ENCODE results near the gene ABTB1.

ABTB1 gene

GRCh38 chr3:127690106-127690505, 17.4 kb downstream of the ABTB1 start:
- DNase-seq (ENCODE audit: low spot score) = no peak
- no peak for TF ChIP-seq CTCF (IDR thresholded peaks at IDR 0.05; ENCODE audit: extremely low read depth, insufficient read depth, missing control alignments)
- in situ Hi-C loops (cut with MboI; ENCODE audit: low pct_unique_long_range_greater_than_20kb, low sequenced_read_pairs, unreplicated experiment) = no loop called here

GRCh38 chr3:127690823-127691452, 18.2 kb downstream of the ABTB1 start:
- in situ Hi-C loops (cut with MboI; ENCODE audit: low pct_unique_long_range_greater_than_20kb, low sequenced_read_pairs, unreplicated experiment) = no loop called here
- peak; percentile 33 for TF ChIP-seq CTCF (IDR thresholded peaks at IDR 0.05; ENCODE audit: extremely low read depth, insufficient read depth, missing control alignments)

GRCh38 chr3:127691489-127691888, 18.7 kb downstream of the ABTB1 start:
- in situ Hi-C loops (cut with MboI; ENCODE audit: low pct_unique_long_range_greater_than_20kb, low sequenced_read_pairs, unreplicated experiment) = no loop called here
- no peak for DNase-seq (ENCODE audit: low spot score)
- TF ChIP-seq CTCF (IDR thresholded peaks at IDR 0.05; ENCODE audit: extremely low read depth, insufficient read depth, missing control alignments) = no peak

More at GRCh38 chr3:127690823-127691452, 18.2 kb downstream of the ABTB1 start:
- no peak for DNase-seq (ENCODE audit: low spot score)

- TF ChIP-seq CTCF (IDR thresholded peaks at IDR 0.05; ENCODE audit: extremely low read depth, insufficient read depth, missing control alignments) = no peak
Observed at GRCh38 chr3:127691974-127692373, 19.2 kb downstream of the ABTB1 start.

GRCh38 chr3:127692501-127693335, 20.0 kb downstream of the ABTB1 start:
- TF ChIP-seq CTCF (IDR thresholded peaks at IDR 0.05; ENCODE audit: extremely low read depth, insufficient read depth, missing control alignments) = no peak
- DNase-seq (ENCODE audit: low spot score) = no peak
- in situ Hi-C loops (cut with MboI; ENCODE audit: low pct_unique_long_range_greater_than_20kb, low sequenced_read_pairs, unreplicated experiment) = no loop called here

More at GRCh38 chr3:127691974-127692373, 19.2 kb downstream of the ABTB1 start:
- in situ Hi-C loops (cut with MboI; ENCODE audit: low pct_unique_long_range_greater_than_20kb, low sequenced_read_pairs, unreplicated experiment) = no loop called here
- no peak for DNase-seq (ENCODE audit: low spot score)

GRCh38 chr3:127693336-127693843, 20.6 kb downstream of the ABTB1 start:
- in situ Hi-C loops (cut with MboI; ENCODE audit: low pct_unique_long_range_greater_than_20kb, low sequenced_read_pairs, unreplicated experiment) = no loop called here
- TF ChIP-seq CTCF (IDR thresholded peaks at IDR 0.05; ENCODE audit: extremely low read depth, insufficient read depth, missing control alignments) = no peak
- no peak for DNase-seq (ENCODE audit: low spot score)
